ENCODE measurements around the gene LPIN1. TPM values are rescaled to one million over a fixed set of nuclear protein-coding genes. Genes with fewer than 3 reads are reported as not detected.

Gene LPIN1
- total and polyA plus RNA-seq, 2 of the 13 experiments (the other 11 are each of a cell fraction or from before 2014, with no cell fraction given) = 9.7 to 19.4 TPM

DNA sequence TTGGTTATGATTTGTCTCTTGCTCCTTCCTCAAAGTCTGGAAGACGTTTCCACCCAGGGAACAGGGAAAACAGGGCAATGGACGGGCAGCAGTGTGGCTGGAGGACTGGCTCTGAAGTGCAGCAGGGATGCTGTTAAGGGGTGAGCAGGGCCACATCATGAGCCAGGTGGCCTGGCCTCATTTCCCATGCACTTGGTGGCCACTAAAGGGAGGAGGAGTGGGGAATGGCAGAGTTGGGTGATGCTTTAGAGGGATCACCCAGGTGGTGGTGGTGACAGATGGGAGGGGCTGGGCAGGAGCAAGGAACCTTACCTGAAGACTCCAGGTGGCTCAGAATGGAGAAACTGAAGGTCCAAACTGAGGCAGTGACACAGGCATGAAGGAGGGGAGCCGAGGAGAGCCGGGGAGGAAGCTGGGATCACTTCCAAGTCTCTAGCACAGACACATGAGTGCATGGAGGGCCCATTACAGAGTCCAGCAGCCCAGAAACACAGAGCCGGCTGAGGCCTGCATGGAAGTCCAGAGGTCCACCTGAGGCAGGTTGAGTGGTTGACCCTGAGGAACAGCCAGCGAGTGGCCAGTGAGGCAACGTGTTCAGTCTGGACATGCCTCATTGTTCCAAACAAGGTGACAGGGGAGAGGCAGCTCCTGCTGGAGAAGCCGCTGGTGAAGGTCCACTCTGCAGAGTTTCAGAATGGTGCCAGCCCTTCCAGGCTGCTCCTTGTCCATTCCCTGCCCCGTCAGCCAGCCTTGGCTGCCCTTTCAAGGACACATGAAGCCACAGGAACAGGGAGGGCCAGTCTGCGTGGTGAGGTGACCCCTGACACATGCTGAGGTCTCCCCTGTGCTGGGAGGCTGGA is 91.7 kb downstream of the LPIN1 start (continued):
- TF ChIP-seq, protein P1, sequence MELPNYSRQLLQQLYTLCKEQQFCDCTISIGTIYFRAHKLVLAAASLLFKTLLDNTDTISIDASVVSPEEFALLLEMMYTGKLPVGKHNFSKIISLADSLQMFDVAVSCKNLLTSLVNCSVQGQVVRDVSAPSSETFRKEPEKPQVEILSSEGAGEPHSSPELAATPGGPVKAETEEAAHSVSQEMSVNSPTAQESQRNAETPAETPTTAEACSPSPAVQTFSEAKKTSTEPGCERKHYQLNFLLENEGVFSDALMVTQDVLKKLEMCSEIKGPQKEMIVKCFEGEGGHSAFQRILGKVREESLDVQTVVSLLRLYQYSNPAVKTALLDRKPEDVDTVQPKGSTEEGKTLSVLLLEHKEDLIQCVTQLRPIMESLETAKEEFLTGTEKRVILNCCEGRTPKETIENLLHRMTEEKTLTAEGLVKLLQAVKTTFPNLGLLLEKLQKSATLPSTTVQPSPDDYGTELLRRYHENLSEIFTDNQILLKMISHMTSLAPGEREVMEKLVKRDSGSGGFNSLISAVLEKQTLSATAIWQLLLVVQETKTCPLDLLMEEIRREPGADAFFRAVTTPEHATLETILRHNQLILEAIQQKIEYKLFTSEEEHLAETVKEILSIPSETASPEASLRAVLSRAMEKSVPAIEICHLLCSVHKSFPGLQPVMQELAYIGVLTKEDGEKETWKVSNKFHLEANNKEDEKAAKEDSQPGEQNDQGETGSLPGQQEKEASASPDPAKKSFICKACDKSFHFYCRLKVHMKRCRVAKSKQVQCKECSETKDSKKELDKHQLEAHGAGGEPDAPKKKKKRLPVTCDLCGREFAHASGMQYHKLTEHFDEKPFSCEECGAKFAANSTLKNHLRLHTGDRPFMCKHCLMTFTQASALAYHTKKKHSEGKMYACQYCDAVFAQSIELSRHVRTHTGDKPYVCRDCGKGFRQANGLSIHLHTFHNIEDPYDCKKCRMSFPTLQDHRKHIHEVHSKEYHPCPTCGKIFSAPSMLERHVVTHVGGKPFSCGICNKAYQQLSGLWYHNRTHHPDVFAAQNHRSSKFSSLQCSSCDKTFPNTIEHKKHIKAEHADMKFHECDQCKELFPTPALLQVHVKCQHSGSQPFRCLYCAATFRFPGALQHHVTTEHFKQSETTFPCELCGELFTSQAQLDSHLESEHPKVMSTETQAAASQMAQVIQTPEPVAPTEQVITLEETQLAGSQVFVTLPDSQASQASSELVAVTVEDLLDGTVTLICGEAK (IDR thresholded peaks at IDR 0.05) = no peak
- TF ChIP-seq, protein P1 (CRISPR knock-in tag; IDR thresholded peaks at IDR 0.05) = peak; percentile 34; the same call in 1 of the 2 replicates
- TF ChIP-seq, protein P2, sequence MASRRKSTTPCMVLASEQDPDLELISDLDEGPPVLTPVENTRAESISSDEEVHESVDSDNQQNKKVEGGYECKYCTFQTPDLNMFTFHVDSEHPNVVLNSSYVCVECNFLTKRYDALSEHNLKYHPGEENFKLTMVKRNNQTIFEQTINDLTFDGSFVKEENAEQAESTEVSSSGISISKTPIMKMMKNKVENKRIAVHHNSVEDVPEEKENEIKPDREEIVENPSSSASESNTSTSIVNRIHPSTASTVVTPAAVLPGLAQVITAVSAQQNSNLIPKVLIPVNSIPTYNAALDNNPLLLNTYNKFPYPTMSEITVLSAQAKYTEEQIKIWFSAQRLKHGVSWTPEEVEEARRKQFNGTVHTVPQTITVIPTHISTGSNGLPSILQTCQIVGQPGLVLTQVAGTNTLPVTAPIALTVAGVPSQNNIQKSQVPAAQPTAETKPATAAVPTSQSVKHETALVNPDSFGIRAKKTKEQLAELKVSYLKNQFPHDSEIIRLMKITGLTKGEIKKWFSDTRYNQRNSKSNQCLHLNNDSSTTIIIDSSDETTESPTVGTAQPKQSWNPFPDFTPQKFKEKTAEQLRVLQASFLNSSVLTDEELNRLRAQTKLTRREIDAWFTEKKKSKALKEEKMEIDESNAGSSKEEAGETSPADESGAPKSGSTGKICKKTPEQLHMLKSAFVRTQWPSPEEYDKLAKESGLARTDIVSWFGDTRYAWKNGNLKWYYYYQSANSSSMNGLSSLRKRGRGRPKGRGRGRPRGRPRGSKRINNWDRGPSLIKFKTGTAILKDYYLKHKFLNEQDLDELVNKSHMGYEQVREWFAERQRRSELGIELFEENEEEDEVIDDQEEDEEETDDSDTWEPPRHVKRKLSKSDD (CRISPR knock-in tag; IDR thresholded peaks at IDR 0.05; ENCODE audit: low read depth) = no peak
- TF ChIP-seq PHF5A (CRISPR knock-in tag; IDR thresholded peaks at IDR 0.05; ENCODE audit: low read depth, unreplicated experiment) (no peak), SIN3A (IDR thresholded peaks at IDR 0.05; ENCODE audit: borderline replicate concordance, low read depth, low read length) (no peak), ZNF639 (CRISPR knock-in tag; conservative IDR thresholded peaks at IDR 0.05) (no peak), RORA (CRISPR knock-in tag; IDR thresholded peaks at IDR 0.05) (no peak), ATF7 (IDR thresholded peaks at IDR 0.05) (no peak), ATF7 (CRISPR knock-in tag; IDR thresholded peaks at IDR 0.05) (no peak)
- TF ChIP-seq, protein P3, sequence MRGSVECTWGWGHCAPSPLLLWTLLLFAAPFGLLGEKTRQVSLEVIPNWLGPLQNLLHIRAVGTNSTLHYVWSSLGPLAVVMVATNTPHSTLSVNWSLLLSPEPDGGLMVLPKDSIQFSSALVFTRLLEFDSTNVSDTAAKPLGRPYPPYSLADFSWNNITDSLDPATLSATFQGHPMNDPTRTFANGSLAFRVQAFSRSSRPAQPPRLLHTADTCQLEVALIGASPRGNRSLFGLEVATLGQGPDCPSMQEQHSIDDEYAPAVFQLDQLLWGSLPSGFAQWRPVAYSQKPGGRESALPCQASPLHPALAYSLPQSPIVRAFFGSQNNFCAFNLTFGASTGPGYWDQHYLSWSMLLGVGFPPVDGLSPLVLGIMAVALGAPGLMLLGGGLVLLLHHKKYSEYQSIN (CRISPR knock-in tag; IDR thresholded peaks at IDR 0.05; ENCODE audit: borderline replicate concordance) = no peak
